Measurements from ENCODE around the gene CEP57.

Gene CEP57

GRCh38 chr11:95788921-95789505 lies 1.3 kb upstream of the CEP57 start:
- Histone ChIP-seq H3K79me2 (ENCODE audit: insufficient read depth, low read length) (peaks cover 56% of the 10 kb centered on the region), H3K4me2 (ENCODE audit: low read depth, low read length, poor library complexity, severe bottlenecking) (peak overlapping the region; percentile 78), H3F3A (ENCODE audit: insufficient read depth) (peaks cover 9% of the 10 kb centered on the region; the same call in 1 of the 2 replicates), H3K27ac (ENCODE audit: low read depth, low read length) (peak overlapping the region; percentile 96), H3K9me3 (ENCODE audit: insufficient read depth, low read length) (no peaks in the 10 kb centered on the region), H3K4me3 (ENCODE audit: insufficient read depth, low read length, poor library complexity, severe bottlenecking) (peak overlapping the region; percentile 100), H3K9me2 (replicated peaks; ENCODE audit: insufficient read depth, low read length) (no peaks in the 10 kb centered on the region), H3K9ac (ENCODE audit: low read length) (peak overlapping the region; percentile 100), H3K36me3 (ENCODE audit: low read length) (peaks cover 22% of the 10 kb centered on the region; the same call in 1 of the 2 replicates), H3K27me3 (ENCODE audit: low read length) (no peaks in the 10 kb centered on the region), H2AFZ (ENCODE audit: low read depth, low read length, severe bottlenecking) (peak overlapping the region; percentile 70), H4K20me1 (ENCODE audit: low read depth, low read length) (peaks cover 5% of the 10 kb centered on the region; the same call in 1 of the 2 replicates)
- TF ChIP-seq CTCF (IDR thresholded peaks at IDR 0.05; ENCODE audit: insufficient read depth, low read length, poor library complexity, severe bottlenecking) (peak; percentile 11), EZH2phosphoT487 (conservative IDR thresholded peaks at IDR 0.05; ENCODE audit: low read length) (no peak)

DNA sequence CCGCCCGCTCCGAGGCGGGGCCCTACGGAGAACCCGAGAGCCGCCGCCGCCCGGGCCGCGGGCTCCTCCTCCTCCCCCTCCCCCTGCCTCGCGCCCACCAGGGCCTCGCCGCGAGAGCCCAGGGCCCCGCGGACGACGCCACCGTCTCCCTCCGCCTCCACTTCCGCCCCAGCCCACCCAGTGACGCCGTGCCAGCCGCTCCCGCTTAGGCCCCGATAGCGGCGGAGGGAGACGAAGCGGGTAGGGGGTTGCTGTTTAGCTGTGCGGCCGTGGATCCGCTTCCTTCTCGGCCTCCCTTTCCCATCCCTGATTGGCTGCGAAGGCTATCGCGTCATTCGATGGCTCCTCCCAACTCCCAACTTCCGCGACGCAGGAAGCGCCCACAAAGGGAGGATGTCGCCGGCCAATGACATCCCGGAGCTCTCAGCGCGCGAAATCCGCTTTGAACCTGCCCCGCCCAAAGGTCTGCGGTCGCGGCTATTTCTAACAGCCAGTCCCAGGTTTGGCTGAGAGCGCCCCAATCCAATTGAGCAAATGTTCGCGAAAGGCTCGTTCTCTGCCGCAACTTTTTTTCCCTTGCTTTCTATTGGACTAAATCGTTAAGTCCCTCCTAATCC lies 684 bp upstream of the CEP57 start, which contains the start of gene FAM76B:
Gene FAM76B (minus strand): TSS at position 277 of the 617 bp plus-strand sequence. CDS start 304 bp downstream, outside the sequence.
- peak within 1 kb of the TSS; percentile 96 for H3K27ac ChIP-seq (ENCODE audit: low read depth, low read length)
- no peaks in the 10 kb centered on the region for H3K9me3 ChIP-seq (ENCODE audit: insufficient read depth, low read length)
- peaks cover 6% of the 10 kb centered on the region; the same call in 1 of the 2 replicates for H4K20me1 ChIP-seq (ENCODE audit: low read depth, low read length)
- no peaks in the 10 kb centered on the region for H3K9me2 ChIP-seq (replicated peaks; ENCODE audit: insufficient read depth, low read length)
- H3K27me3 ChIP-seq (ENCODE audit: low read length): no peaks in the 10 kb centered on the region
- peak within 1 kb of the TSS; percentile 78 for H3K4me2 ChIP-seq (ENCODE audit: low read depth, low read length, poor library complexity, severe bottlenecking)
- H2AFZ ChIP-seq (ENCODE audit: low read depth, low read length, severe bottlenecking): peak within 1 kb of the TSS; percentile 76
- H3K36me3 ChIP-seq (ENCODE audit: low read length): peaks cover 22% of the 10 kb centered on the region; the same call in 1 of the 2 replicates
- TF ChIP-seq CTCF (IDR thresholded peaks at IDR 0.05; ENCODE audit: insufficient read depth, low read length, poor library complexity, severe bottlenecking) (no peak), EZH2phosphoT487 (conservative IDR thresholded peaks at IDR 0.05; ENCODE audit: low read length) (no peak)
- peaks cover 62% of the 10 kb centered on the region for H3K79me2 ChIP-seq (ENCODE audit: insufficient read depth, low read length)
- H3K4me3 ChIP-seq (ENCODE audit: insufficient read depth, low read length, poor library complexity, severe bottlenecking): peak within 1 kb of the TSS; percentile 100
- peak within 1 kb of the TSS; percentile 100 for H3K9ac ChIP-seq (ENCODE audit: low read length)
- peaks cover 9% of the 10 kb centered on the region; the same call in 1 of the 2 replicates for H3F3A ChIP-seq (ENCODE audit: insufficient read depth)

DNA sequence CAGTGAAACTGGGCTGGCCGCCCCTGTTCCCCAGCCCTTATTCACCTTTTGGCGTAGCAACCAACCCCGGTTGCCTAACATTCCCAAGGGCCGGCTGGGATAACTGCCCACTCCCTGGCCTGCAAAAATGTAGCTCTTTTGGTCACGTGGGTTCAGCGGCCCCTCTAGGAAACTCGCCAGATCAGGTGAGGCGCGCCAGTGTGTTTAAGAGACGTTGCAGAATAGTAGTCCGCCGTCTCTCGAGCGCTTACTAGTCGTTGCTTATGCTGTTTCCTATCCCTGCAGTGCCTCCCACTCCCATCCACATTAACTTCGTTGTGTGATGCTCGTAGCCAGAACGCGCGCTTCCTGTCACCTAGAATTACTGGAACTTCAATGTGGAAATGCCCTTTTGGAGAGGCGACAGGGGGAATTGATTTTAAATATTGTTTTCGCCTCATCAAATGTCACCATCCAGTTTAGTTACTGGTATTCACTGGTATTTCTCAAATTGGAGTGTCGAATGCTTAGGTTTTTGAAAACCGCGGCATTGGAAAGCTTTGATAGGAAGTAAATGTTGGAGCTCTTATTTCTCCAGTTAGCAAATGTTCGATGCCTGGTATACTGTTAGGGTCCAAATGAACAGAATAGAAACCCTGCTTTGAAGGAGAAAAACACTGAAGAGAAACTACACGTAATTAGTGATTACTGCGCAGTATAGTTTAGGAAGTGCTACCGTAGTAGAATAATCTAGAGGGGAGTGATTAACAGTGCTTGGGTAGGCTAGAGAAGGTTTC lies 823 bp downstream of the CEP57 start:
- peak overlapping the region; percentile 100 for H3K9ac ChIP-seq (ENCODE audit: low read length)

More for the DNA sequence above, 823 bp downstream of the CEP57 start:
- H3K27me3 ChIP-seq (ENCODE audit: low read length): no peaks in the 10 kb centered on the region
- peaks cover 77% of the 10 kb centered on the region for H3K79me2 ChIP-seq (ENCODE audit: insufficient read depth, low read length)
- H2AFZ ChIP-seq (ENCODE audit: low read depth, low read length, severe bottlenecking): peak overlapping the region; percentile 76
- peaks cover 22% of the 10 kb centered on the region for H3K36me3 ChIP-seq (ENCODE audit: low read length)
- peak overlapping the region; percentile 96 for H3K27ac ChIP-seq (ENCODE audit: low read depth, low read length)
- H3K4me3 ChIP-seq (ENCODE audit: insufficient read depth, low read length, poor library complexity, severe bottlenecking): peak overlapping the region; percentile 87
- H4K20me1 ChIP-seq (ENCODE audit: low read depth, low read length): peaks cover 19% of the 10 kb centered on the region; the same call in 1 of the 2 replicates
- H3K4me2 ChIP-seq (ENCODE audit: low read depth, low read length, poor library complexity, severe bottlenecking): peak overlapping the region; percentile 77
- no peak for TF ChIP-seq EZH2phosphoT487 (conservative IDR thresholded peaks at IDR 0.05; ENCODE audit: low read length)
- TF ChIP-seq CTCF (IDR thresholded peaks at IDR 0.05; ENCODE audit: insufficient read depth, low read length, poor library complexity, severe bottlenecking): no peak
- no peaks in the 10 kb centered on the region for H3K9me3 ChIP-seq (ENCODE audit: insufficient read depth, low read length)
- peaks cover 9% of the 10 kb centered on the region; the same call in 1 of the 2 replicates for H3F3A ChIP-seq (ENCODE audit: insufficient read depth)
- H3K9me2 ChIP-seq (replicated peaks; ENCODE audit: insufficient read depth, low read length): no peaks in the 10 kb centered on the region
